Measurements from ENCODE around the gene CLCN7. TPM values are rescaled to one million over a fixed set of nuclear protein-coding genes. Genes with fewer than 3 reads are reported as not detected.

Gene CLCN7
- polyA plus RNA-seq, 1 donor from 2014 or later: 40.9 TPM

DNA sequence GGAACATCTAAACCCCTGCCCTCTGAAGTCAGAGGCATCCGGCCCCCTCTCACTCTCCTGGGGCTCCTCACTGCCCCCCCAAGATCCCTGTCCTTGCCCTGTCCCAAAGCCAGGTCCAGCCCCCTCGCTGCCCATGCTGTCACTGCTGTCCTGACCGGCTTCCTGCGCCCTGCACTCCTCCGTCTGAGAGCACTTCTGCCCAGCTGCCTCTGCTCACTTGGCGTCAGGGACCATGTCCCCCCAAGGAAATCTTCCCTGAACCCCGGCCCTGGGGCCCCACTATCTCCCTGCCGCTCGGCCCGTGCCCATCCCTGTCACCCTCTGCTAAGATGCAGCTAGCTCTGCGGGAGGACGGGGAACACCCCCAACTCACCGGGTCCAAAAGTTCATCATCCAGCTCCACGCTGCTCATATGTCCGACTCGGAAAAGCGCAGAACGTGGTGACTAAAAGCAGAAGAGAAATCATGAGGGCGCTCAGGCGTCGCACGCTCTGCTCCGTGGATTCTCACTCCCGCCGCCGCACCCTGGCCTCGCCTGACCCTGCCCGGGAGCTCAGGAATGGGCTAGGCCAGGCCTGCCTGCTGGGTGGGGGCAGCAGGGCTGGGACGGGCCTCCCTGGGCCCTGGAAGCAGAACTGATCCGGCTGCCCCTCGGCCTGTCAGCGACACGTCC lies 9.8 kb downstream of the CLCN7 start:
- no peak overlapping the region for H3K4me3 ChIP-seq (ENCODE audit: low read length)
- no peaks in the 10 kb centered on the region for H3K79me2 ChIP-seq (replicated peaks; ENCODE audit: insufficient read depth, low read length)
- H4K20me1 ChIP-seq (ENCODE audit: insufficient read depth): no peaks in the 10 kb centered on the region
- no peak overlapping the region for H3K4me2 ChIP-seq (ENCODE audit: low read length)
- no peak overlapping the region for H3K9ac ChIP-seq (ENCODE audit: low read length)
- no peaks in the 10 kb centered on the region for H3F3A ChIP-seq (ENCODE audit: insufficient read depth, low read length, poor library complexity, severe bottlenecking)
- H3K9me2 ChIP-seq (ENCODE audit: insufficient read depth, low read length): no peaks in the 10 kb centered on the region
- H3K36me3 ChIP-seq (ENCODE audit: insufficient read depth, low read length): no peaks in the 10 kb centered on the region
- H3K27ac ChIP-seq (ENCODE audit: low read length): no peak overlapping the region
- no peak for TF ChIP-seq CTCF (IDR thresholded peaks at IDR 0.05; ENCODE audit: poor library complexity, severe bottlenecking)
- no peak for TF ChIP-seq RAD21 (conservative IDR thresholded peaks at IDR 0.05)
- TF ChIP-seq MXI1 (conservative IDR thresholded peaks at IDR 0.05; ENCODE audit: poor library complexity, severe bottlenecking): no peak
- no peak for TF ChIP-seq REST (IDR thresholded peaks at IDR 0.05; ENCODE audit: borderline replicate concordance)
- TF ChIP-seq EZH2 (IDR thresholded peaks at IDR 0.05; ENCODE audit: borderline replicate concordance, insufficient read depth, low read length, poor library complexity, severe bottlenecking): no peak
- TF ChIP-seq POLR2AphosphoS5 (IDR thresholded peaks at IDR 0.05): no peak
- TF ChIP-seq TAF1 (IDR thresholded peaks at IDR 0.05; ENCODE audit: low read depth): no peak
- no peak for TF ChIP-seq EP300 (conservative IDR thresholded peaks at IDR 0.05; ENCODE audit: poor library complexity, severe bottlenecking)
- TF ChIP-seq SMC3 (conservative IDR thresholded peaks at IDR 0.05; ENCODE audit: poor library complexity): no peak
- H3K9me3 ChIP-seq (ENCODE audit: low read length): no peaks in the 10 kb centered on the region
- H3K27me3 ChIP-seq (ENCODE audit: insufficient read depth, low read depth, low read length): no peaks in the 10 kb centered on the region
- no peak overlapping the region for H2AFZ ChIP-seq (ENCODE audit: low read depth, low read length)

DNA sequence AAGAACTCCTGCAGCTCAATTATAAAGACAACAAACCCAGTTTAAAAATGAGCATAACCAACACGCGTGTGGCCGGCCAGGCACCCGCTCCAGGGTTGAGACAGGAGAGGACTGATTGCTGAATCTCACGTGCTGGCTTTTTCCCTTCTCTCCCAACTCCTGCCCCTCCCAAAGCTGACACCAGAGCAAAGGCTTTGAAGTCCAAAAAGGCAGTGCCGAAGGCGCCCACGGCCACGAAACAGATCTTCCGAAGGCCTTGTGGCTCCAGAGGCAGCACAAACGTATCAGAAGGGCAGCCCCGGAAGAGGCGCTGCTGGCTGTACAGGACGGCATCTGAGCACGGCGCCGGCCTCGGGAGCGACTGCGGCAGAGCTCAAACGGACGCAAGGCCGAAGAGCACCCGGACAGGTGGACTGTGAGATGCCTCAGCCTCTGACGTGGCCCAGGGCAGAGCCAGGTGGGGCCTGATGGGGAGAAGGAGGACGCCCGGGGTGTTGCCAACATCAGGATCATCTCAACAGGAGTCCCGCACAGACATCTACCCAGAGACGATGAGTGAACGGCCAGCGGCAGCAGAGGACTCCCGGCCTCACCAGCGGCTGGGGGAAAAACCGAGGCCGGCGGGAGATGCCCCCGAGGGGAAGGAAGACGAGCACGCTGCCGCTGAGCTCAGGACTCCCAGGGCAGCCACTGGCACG lies 10.5 kb downstream of the CLCN7 start:
- Histone ChIP-seq H4K20me1 (ENCODE audit: insufficient read depth) (no peaks in the 10 kb centered on the region), H3K4me3 (ENCODE audit: low read length) (no peak overlapping the region), H3K36me3 (ENCODE audit: insufficient read depth, low read length) (no peaks in the 10 kb centered on the region), H3K4me2 (ENCODE audit: low read length) (no peak overlapping the region), H3K9me2 (ENCODE audit: insufficient read depth, low read length) (no peaks in the 10 kb centered on the region), H3K27me3 (ENCODE audit: insufficient read depth, low read depth, low read length) (no peaks in the 10 kb centered on the region), H3K27ac (ENCODE audit: low read length) (no peak overlapping the region), H3F3A (ENCODE audit: insufficient read depth, low read length, poor library complexity, severe bottlenecking) (no peaks in the 10 kb centered on the region), H2AFZ (ENCODE audit: low read depth, low read length) (no peak overlapping the region), H3K9ac (ENCODE audit: low read length) (no peak overlapping the region), H3K9me3 (ENCODE audit: low read length) (no peaks in the 10 kb centered on the region), H3K79me2 (replicated peaks; ENCODE audit: insufficient read depth, low read length) (no peaks in the 10 kb centered on the region)
- TF ChIP-seq REST (IDR thresholded peaks at IDR 0.05; ENCODE audit: borderline replicate concordance) (no peak), EZH2 (IDR thresholded peaks at IDR 0.05; ENCODE audit: borderline replicate concordance, insufficient read depth, low read length, poor library complexity, severe bottlenecking) (no peak), POLR2AphosphoS5 (IDR thresholded peaks at IDR 0.05) (no peak), RAD21 (conservative IDR thresholded peaks at IDR 0.05) (no peak), EP300 (conservative IDR thresholded peaks at IDR 0.05; ENCODE audit: poor library complexity, severe bottlenecking) (no peak), MXI1 (conservative IDR thresholded peaks at IDR 0.05; ENCODE audit: poor library complexity, severe bottlenecking) (no peak), TAF1 (IDR thresholded peaks at IDR 0.05; ENCODE audit: low read depth) (no peak), CTCF (IDR thresholded peaks at IDR 0.05; ENCODE audit: poor library complexity, severe bottlenecking) (no peak), SMC3 (conservative IDR thresholded peaks at IDR 0.05; ENCODE audit: poor library complexity) (no peak)
